Activated CD8-positive, alpha-beta memory T cell treated with anti-CD3 and anti-CD28 coated beads, Interleukin-2, amount 50 U/mL, for 24 hours (primary cell): Measurements from ENCODE around the gene FYN.

Experiments
- DNase-seq: peaks from one replicate; pipeline ENCODE4 v3.0.0-alpha.2; 2020; ENCODE audit errors: extremely low read depth

FYN gene

DNA sequence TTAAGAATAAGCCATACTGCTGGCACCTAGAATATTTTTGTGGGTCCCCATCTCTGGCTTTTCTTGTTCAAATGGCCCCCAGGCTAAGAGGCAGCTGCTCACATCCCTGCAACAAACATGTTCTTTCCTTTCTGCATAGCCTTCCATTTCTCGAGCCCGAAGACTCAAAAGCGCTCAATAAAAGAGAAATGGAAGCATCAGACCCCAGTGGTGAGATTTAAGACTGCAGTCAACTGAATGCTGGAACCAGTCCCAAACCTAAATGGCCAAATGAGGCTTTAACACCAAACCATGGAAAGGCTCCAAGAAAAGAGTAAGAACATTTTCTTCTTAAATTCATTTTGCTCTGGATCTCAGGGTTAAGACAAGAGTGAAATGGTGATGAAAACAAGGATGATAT, 145.4 kb downstream of the FYN start:
- DNase-seq = no peak

DNA sequence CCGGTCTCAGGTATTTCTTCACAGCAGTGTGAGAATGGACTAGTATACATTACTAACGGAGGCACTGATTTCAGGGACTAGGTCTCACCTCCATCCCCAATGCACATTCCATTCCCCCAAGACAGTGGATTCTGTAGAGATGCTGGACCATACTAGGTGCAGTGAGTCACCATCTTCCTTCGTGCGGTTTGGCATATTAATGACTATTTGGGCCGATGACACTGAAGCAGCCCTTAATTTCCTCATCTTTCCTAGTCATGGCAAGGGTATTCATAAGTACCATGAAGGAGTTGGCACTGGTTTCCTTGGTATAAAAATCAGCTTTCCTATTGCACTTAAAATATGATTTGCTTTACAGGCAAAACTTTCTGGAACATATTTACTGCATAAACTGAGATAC, 146.2 kb downstream of the FYN start:
- DNase-seq = no peak

DNA sequence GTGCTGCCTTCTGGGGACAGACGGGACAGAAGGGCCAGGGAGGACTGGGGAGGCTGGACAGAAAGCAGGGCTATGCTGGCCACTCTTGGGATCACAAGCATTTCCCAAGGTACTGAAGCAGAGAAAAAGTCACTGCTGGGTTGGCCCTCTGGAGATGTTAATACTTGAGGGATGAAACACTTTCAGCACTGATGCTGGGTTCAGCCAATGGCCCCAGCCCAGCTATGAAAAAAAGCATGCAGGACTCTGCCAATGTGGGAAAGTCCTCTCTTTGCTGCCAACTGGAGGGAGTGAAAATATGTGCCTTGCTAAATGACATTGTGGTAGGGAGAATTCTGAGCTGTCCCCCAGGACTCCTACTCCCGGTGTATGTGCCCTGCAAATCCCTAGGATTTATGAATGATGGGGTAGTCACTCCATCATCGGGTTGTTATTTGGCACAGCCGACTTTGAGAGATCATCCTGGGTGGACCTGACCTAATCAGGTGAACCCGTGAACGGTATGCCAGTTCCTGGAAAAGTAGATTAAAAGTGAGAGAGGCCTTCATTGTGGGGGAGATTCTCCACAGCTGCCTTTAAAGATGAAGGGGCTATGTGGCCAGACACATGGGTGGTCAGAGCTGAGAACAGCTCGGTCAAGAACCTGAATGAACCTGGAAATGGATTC, 147.7 kb downstream of the FYN start:
- no peak for DNase-seq

DNA sequence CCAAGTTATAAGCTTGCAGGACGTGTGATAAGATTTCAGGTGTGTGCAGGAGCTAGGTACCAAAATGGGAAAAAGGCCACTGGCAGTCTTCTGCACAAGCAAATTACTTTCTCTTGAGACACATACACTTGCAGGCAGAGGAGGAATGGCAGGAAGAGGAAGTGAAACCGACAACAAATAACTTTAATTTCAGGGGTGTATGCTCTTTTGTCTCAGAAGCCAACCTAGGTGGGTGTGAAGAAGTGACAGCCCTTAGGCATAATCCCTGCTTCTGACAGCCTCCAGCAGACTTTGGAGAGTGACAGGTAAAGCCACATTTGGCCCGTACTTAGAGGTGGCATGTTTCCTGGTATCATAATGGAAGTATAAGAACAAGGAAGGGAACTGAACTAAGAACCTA, 148.7 kb downstream of the FYN start:
- no peak for DNase-seq

DNA sequence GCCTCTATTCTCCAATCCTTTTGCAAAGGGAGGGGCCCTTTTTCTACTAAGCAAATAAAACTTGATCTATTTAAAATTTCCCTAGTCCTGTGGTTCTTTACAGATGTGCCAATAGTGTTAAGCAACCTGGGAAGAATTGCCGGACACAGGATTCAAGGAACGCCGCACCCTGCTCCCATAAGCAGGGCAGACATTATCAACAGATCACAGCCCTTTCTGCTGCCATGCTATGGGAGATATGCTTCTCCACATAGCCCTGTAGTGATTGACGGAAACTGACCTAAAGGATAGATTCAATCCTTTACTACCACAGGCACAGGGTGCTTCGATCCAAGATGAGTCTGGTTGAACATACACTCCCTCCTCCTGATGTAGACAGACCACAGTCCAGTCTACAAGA, 149.2 kb downstream of the FYN start:
- DNase-seq = no peak

DNA sequence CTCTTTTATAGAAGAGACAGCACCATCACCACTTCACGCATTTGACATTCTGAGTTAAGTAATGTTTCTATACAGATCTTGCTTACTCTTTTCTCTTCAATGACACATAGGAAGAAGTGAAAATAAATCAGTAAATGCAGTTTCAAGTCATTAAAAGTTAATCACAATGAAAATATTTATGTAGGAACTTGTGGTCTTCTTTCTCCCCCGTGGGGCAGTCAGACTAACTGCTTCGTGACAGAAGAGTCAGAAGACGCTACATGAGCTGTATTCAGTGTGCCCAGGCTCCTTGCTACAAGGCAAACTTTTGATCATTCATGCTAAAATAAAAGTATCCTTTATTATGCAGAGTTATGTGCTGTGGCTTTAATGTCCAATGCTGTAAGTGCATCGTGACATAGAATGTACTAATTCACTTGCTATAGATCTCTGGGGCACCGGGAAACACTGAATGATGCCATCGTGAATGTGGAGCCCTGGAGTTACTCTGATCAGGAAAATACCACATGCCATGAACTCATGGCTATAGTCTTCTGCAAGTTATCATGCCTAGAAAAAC, 149.8 kb downstream of the FYN start:
- DNase-seq = no peak

DNA sequence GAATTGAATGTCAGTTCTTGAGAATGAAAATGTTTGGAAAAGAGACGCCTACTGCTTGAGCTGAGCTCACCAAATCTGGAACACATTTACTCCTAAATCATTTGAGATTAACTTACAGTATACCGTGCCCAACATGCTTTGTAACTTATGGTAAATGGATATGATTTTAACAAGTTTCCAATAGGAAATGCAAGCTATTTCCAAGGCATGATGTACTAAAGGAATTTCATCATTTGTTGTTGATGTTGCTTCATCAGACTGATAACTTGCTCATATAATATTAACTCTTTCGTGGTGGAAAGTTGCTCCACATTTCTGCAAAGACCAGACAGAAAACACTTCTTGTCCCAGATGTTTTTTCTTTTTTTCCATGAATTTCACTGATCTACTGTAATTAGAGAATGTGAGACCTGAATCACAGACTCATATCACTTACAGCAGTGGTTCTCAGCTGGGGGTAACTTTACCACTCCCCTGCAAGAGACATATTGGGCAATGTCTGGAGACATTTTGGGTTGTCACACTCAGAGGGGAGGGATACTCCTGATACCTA, 151.0 kb downstream of the FYN start:
- DNase-seq = no peak

DNA sequence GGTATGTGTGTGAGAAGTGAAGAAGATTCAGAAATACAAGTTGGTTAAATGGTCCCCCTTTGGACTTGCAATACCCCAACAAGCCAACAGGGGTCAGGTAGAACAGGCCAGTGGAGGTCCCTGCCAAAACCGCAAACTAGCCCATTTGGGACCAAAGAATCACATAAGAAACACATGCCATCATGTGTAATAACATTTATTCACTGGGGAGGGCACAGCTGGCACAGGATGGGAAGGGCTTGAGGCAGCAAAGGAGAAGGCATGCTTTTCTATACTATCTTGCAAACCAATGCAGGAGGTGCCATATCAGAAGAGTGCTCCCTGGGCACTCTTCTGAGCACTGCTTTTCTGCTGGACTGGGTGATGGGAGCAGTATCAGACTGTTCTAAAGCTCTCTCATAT, 151.5 kb downstream of the FYN start:
- DNase-seq = no peak

DNA sequence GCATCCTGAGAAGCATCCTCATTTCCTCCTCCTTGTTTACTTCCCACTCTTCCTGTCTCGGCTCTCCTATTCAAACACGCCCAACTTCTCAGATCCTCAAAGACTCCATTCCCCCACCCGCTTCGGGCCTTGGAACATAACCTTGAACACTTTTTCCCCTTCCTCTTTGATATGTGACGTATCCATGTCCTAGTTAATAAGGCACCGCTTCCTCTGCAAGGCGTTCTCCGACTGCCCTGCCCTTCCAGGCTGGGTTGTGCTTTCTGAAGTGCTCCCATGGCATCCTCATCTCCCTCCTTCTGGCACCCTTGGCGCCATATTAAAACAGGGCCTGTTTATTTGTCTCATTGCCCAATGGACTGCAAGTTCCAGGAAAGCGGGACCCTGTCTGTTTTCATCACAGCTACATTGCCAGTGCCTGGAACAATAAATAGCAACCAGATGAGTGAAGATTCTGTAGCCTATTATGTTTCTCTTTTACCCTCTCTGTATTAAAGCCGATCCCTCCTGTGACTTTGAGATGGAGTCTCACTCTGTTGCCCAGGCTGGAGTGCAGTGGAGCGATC, 152.2 kb downstream of the FYN start:
- DNase-seq = no peak

DNA sequence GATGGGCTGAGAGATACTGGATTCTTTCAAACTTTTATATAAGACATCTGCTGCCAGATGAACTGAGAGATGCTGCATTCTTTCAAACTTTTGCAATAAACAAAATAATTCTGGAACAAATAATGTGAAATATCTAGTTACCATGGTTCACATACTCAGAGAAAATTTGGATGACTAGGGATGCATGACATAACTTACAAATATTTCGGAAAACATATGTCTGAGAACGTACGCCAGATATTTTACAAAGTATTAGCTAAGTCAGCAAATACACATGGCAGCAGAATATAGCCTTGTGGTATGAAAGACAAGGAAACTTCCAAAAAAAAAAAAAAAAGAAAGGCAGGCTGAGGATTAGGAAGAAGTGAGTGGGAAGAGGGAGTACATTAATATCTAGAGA, 154.3 kb downstream of the FYN start:
- DNase-seq = no peak

DNA sequence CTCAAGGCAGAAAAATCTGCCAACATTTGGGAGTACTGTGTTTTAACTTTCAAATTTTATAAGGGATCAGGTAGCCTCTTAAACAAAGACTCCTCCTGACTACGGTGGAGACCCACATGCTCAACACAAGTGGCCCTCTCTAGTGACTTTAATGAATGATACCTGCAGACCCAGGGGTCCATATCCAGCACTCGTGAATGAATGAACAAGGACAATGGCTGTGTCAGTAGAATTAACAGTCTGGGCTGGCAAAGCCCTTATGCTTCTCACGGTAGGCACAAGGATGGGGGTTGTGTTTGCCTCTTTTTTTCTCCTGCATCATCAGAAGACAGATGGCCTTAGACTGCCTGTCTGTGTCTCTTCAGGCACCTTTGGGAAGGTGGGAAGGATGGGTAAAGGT, 154.9 kb downstream of the FYN start:
- DNase-seq = no peak

DNA sequence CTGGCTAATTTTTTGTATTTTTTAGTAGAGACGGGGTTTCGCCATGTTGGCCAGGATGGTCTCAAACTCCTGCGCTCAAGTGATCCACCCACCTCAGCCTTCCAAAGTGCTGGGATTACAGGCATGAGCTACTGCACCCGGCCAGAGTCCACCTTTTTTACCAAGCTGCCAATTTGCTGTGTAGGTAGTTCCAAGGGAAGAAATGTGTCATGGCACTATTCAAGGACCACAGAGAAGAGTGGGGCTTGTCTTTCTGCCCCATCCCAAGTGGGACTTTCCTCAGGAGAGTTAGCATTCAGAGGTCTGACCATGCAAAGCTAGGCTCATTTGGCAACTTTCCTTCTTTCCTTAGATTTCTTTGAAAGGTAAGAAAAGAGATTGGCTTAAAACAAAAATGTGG, 155.6 kb downstream of the FYN start:
- no peak for DNase-seq

DNA sequence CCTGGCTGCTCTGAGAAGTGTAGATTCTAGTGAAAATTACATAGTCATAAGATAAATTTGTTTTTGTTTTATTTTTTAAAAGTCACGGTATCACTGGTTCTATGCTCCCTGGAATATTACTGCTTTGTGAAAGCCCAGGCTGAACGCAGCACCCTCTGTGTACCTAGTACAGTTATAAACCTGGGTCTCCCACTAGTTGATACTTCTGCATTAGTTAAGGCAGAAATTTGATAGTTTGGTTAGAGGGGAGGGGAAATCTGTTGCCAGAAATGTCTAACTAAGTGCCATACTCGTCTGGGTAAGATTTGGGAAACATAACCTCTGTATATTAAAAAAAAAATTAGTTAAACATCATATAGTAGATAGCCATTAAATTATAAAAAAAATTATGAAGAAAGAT, 156.9 kb downstream of the FYN start:
- no peak for DNase-seq

DNA sequence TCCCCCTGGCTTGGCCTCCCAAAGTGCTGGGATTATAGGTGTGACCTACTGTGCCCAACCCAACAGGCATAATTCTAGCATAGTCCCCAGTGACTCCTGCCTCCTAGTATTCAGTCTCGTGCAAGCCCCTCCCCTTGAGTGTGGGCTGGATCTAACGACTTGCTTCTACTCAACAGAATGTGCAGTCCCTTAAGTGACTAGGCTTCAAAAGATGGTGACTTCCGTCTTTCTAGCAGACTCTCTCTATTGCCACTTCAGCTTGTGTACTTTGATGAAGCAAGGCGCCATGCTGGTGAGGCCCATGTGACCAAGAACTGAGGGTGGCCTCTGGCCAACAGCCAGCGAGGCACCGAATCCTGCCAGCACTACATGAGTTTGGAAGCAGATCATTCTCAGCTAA, 157.9 kb downstream of the FYN start:
- DNase-seq = no peak

DNA sequence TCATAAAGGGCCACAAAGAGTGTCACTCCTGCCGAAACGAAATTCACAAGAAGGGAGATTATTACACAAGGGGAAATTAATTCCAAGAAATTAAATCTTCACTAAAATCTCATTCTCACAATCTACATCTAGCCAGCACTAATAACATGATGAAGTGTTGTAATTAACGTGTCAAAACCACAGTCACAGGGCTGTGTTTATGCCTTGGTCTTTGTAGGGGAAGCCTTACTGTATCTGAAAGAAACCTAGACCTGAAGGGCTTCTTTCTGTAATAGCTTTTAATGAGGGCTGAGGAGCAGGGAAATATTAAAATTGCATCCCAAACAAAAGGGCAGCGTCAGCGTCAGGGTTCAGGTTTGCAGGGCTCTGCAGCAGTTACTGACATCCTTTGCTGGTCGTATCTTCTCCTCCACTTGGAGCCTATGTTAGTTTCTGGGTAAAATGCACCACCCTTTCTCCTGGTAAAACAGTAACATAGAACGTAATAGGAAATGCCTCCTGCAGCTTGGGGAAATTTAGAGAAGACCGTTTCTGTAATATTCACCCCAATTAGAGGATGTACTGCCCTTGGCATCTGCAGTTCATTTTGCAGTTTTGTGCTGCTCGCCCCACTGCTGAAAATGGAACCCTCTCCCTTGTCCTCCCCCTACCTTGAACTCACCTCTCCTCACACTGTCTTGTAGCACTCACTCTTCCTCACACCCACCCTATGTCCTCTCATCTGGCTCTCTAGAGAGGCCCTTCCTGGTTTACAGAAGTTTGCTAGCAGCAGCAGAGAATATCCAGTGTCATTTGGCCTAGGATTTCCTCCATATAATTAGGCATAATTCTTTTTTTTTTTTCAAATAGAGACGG, 158.6 kb downstream of the FYN start:
- no peak for DNase-seq

DNA sequence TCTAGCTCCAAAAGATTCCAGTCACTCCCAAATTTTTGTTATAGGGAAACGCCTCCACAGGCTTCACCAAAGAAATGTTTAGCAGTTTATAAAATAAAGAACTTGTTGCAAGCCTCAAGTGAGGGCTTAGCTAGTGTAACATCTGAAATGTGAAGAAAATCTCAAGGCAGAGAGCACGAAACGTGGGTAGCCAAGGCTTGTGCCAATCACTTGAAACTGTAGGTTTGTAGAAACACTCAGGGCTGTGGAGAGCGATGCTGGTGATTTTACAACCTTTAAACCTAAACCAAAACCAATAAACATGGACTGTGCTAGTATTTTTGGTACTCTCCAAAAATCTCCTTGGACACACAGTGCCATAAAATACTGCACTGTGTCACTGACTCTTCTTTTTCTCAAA, 159.4 kb downstream of the FYN start:
- no peak for DNase-seq

DNA sequence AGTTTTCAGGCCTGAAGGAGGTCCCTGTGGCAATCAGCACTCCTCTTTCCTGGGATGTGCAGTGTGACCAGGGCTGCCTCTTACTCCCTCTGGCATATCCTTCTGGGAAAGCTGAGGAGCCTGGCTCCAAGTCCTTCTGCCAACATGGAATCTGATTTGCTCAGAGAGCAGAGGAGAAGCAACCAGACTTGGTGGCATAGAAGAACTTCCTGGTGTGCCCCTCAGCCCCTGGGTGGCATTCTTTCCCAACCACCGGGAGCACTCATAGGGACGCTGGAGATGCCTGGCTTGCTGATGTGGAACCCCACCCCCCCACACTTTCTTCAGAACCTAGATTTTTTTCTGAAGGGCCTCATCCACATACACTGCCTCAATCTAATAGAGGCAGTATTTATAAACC, 160.0 kb downstream of the FYN start:
- no peak for DNase-seq

DNA sequence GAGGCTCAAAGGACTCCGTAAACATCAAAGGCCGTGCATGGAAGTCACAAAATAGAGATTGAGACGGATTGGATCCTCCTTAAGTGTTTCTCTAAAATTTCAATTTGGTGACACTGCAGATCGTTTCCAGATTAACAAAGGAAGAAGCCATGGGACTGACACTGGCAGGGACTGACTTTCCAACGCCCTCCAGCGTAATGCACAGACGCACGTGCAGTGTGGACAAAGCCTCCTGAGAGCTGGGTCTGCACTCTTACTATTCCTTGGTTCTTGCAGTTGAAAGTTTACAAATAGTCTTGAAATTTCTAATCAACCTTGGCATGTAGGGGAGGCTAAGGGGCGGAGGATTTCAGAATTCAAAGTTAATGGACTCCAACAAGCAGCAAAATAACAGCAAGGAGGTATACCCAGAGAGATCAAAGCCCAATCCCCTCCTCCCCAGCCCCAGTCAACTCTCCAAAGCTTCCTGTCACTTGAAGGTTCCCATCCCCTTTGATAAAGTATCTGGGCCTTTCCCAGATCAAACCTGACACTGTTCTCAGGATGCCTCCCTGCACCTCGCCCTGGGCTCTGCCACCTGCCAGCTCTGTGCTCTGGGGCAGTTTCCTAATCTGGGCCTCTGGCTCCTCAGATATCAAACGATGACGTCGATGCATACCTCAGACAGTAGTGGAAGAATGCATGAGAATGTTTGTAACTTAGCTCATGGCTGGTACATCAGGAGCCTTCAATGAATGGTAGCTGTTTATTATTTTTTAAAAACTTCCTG, 161.1 kb downstream of the FYN start:
- no peak for DNase-seq

DNA sequence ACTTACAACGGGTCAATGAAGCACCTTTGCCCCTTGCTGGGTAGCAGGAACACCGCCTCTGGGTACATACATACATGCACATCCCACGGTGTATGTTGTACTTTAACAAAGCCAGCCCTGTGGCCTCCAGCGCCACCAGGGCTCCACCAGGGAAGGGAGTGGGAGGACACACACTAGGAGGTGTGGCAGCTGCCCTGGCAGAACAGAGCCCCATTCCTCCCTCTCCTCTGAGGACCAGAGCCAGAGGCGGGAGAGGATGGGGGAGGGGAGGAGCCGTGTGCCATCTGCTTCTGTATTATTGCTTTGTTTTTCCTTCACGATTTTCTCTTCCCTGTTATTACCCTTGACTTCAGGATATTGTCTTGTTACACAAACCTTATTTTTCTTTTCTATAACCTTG, 161.8 kb downstream of the FYN start:
- no peak for DNase-seq

DNA sequence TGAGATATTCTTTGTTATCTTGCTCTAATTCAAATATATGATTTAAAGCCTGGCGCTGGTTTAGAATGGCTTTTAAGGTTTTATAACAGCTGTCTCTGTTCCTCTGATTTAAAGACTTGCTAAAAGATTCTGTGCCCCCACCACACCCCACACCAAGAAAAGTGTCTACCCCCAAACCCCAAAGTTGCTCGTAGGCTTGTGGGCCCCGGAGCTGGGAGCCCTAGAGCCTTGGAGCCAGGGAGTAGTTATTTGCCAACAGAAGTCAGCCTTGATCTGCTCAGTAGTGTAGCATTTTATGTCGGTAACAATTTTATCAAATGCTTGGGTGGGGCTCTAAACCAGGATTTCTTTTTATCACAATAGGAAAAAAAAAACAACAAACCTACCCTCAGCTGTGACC, 162.3 kb downstream of the FYN start:
- DNase-seq = no peak

DNA sequence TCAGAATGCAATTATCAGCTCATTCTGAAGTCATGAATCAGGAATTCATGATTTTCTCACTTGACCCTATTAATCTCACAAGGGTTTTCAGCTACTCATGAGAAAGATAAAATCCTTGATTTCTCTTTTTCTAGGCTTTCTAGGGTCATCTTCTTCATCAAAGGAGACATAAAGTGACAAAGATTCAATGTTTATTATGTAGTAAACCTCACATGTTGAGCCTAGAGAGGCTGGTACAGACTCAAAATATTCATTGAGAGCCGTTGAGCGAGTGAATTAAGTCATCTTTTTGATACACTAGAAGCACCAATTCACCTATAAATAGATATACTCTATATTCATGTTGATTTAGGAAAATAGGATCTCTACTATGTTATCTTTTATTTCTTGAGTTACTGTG, 162.8 kb downstream of the FYN start:
- DNase-seq = no peak
